Measurements from ENCODE around the gene HOXC6. TPM values are rescaled to one million over a fixed set of nuclear protein-coding genes. Genes with fewer than 3 reads are reported as not detected.

Gene HOXC6
- total and polyA plus RNA-seq, 9 of the 15 experiments (the other 6 are each of a cell fraction or from before 2014, with no cell fraction given), result 0.06 to 4.0 (median 1.4) TPM

DNA sequence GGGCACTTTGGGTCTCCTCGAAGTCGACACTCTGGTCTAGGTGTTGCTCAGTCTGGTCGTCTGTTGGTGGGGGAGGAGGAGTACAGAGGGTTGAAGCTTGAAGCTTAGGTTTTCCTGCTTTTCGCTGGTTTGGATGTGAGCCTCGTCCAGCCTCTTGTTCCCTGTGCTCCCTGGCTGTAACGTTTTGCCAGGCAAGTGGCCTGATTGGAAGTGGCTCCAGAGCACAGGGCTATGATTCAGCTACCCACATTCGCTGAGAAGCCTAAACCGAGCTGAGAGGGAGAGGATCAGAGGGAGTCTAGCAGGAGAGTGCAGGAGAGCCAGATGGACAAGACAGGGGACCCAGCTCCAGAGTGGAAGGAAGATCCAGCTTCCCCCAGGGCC lies 37.2 kb upstream of the HOXC6 start:
- no peak for FAIRE-seq
- H3K36me3 ChIP-seq (ENCODE audit: control insufficient read depth, insufficient read depth, low read length), result no peaks in the 10 kb centered on the region
- 22% methylated on average over 8 of the region's 8 CpGs for WGBS (ENCODE audit: insufficient coverage, low coverage, missing lambda C conversion rate)
- POLR2A ChIA-PET, result interaction anchor here (0.6 to 2.9 kb wide), 6 partner anchors 9 to 211 kb away, joined by 3 to 20 read pairs (median 4); partner anchors contain the start of gene HOXC9
- no peak overlapping the region for H2AFZ ChIP-seq (ENCODE audit: low read depth, low read length)
- intact Hi-C loops (cut with micrococcal nuclease), result no loop called here
- H3K9me1 ChIP-seq (ENCODE audit: control insufficient read depth, insufficient read depth, low read length), result no peaks in the 10 kb centered on the region
- no peak for ATAC-seq
- no peaks in the 10 kb centered on the region for H3K9me3 ChIP-seq (replicated peaks; ENCODE audit: control insufficient read depth, insufficient read depth, low read depth, low read length)
- peaks cover 12% of the 10 kb centered on the region for H3K79me2 ChIP-seq (ENCODE audit: control insufficient read depth, insufficient read depth, low read length)
- H4K20me1 ChIP-seq (replicated peaks; ENCODE audit: control insufficient read depth, insufficient read depth, low read length), result no peaks in the 10 kb centered on the region
- BruUV-seq (replicated peaks), result no TSS peak
- peaks cover 43 to 50% of the 10 kb centered on the region in 2 experiments for H3K4me1 ChIP-seq (replicated peaks in 1 of 2; ENCODE audit: control insufficient read depth in 2 of 2, insufficient read depth in 2 of 2, low read length in 2 of 2)
- DNase-seq (ENCODE audit: extremely low read depth in 1 of 4, low spot score in 3 of 4), result no peak
- CTCF ChIA-PET (ENCODE audit: low intra/inter-chr PET ratio), result no interaction called here
- in situ Hi-C loops (cut with MboI), result no loop called here
- no peak overlapping the region for H3K4me2 ChIP-seq (ENCODE audit: insufficient read depth, low read length)
- H3K4me3 ChIP-seq, result no peak overlapping the region
- peak overlapping the region in 1 of 2 experiments; percentile 63; a peak in 2 of 4 replicates for H3K9ac ChIP-seq (ENCODE audit: insufficient read depth in 1 of 2, low read depth in 2 of 2, low read length in 2 of 2)
- peaks cover 0 to 10% of the 10 kb centered on the region in 2 experiments; a peak in 2 of 5 replicates for H3K27me3 ChIP-seq (ENCODE audit: control insufficient read depth in 2 of 2, insufficient read depth in 2 of 2, low read length in 2 of 2)
- H3K27ac ChIP-seq (ENCODE audit: extremely low read depth, low read depth, low read length), result no peak overlapping the region
- TF ChIP-seq SAFB2 (IDR thresholded peaks at IDR 0.05; ENCODE audit: borderline replicate concordance, low read depth, low read length, severe bottlenecking), result no peak
- TF ChIP-seq KLF6 (CRISPR knock-in tag; IDR thresholded peaks at IDR 0.05; ENCODE audit: borderline replicate concordance), result no peak
- TF ChIP-seq HDAC1 (IDR thresholded peaks at IDR 0.05), result no peak
- TF ChIP-seq, protein P1, sequence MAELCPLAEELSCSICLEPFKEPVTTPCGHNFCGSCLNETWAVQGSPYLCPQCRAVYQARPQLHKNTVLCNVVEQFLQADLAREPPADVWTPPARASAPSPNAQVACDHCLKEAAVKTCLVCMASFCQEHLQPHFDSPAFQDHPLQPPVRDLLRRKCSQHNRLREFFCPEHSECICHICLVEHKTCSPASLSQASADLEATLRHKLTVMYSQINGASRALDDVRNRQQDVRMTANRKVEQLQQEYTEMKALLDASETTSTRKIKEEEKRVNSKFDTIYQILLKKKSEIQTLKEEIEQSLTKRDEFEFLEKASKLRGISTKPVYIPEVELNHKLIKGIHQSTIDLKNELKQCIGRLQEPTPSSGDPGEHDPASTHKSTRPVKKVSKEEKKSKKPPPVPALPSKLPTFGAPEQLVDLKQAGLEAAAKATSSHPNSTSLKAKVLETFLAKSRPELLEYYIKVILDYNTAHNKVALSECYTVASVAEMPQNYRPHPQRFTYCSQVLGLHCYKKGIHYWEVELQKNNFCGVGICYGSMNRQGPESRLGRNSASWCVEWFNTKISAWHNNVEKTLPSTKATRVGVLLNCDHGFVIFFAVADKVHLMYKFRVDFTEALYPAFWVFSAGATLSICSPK (IDR thresholded peaks at IDR 0.05; ENCODE audit: borderline replicate concordance), result no peak
- TF ChIP-seq FIP1L1 (IDR thresholded peaks at IDR 0.05; ENCODE audit: low read depth, low read length, poor library complexity, severe bottlenecking), result no peak
- TF ChIP-seq FOXA1 (IDR thresholded peaks at IDR 0.05; ENCODE audit: borderline replicate concordance), result no peak
- no peak for TF ChIP-seq TAF7 (tag; IDR thresholded peaks at IDR 0.05)
- no peak for TF ChIP-seq ZBTB43 (CRISPR knock-in tag; IDR thresholded peaks at IDR 0.05)
- TF ChIP-seq ELF2 (CRISPR knock-in tag; IDR thresholded peaks at IDR 0.05), result no peak
- TF ChIP-seq TEAD4 (IDR thresholded peaks at IDR 0.05; ENCODE audit: low read length), result no peak
- no peak for TF ChIP-seq TEAD4 (CRISPR knock-in tag; IDR thresholded peaks at IDR 0.05; ENCODE audit: borderline replicate concordance)
- no peak for TF ChIP-seq XRCC4 (IDR thresholded peaks at IDR 0.05; ENCODE audit: extremely low read depth, insufficient read depth, insufficient read length)
- TF ChIP-seq MXI1 (IDR thresholded peaks at IDR 0.05; ENCODE audit: low read depth, low read length), result no peak
- no peak for TF ChIP-seq RBM25 (IDR thresholded peaks at IDR 0.05; ENCODE audit: low read depth, low read length, severe bottlenecking)
- TF ChIP-seq ARID4B (CRISPR knock-in tag; IDR thresholded peaks at IDR 0.05), result no peak
- no peak for TF ChIP-seq CBX3 (IDR thresholded peaks at IDR 0.05; ENCODE audit: borderline replicate concordance in 1 of 2, low read length in 2 of 2)
